ENCODE results near the gene FNBP1. TPM values are rescaled to one million over a fixed set of nuclear protein-coding genes. Genes with fewer than 3 reads are reported as not detected.

Gene FNBP1
- total and polyA plus RNA-seq, 2 experiments from 2014 or later, result 26.6 to 28.8 TPM

- Mint-ChIP-seq H3K4me1 (peaks cover 17% of the 10 kb centered on the region), H3K9me3 (no peaks in the 10 kb centered on the region), H3K4me3 (no peak overlapping the region), H3K27ac (no peak overlapping the region), H3K36me3 (ENCODE audit: low read depth) (peaks cover 5% of the 10 kb centered on the region; the same call in 1 of the 3 replicates), H3K27me3 (ENCODE audit: insufficient read depth, low read depth, poor library complexity) (peaks cover 5% of the 10 kb centered on the region)
- no peaks in the 10 kb centered on the region for H3K9me2 ChIP-seq (ENCODE audit: insufficient read depth)
- no peak overlapping the region for H3K4me3 ChIP-seq
- DNase-seq (ENCODE audit: low spot score) (no peak), ATAC-seq (no peak)
- H2AFZ ChIP-seq, result no peak overlapping the region
- no peak overlapping the region for H3K4me2 ChIP-seq
- no peak overlapping the region for H3K27ac ChIP-seq (ENCODE audit: low read depth)
- peaks cover 5% of the 10 kb centered on the region; the same call in 1 of the 2 replicates for H3K36me3 ChIP-seq (ENCODE audit: insufficient read depth)
- no peaks in the 10 kb centered on the region for H4K20me1 ChIP-seq (replicated peaks; ENCODE audit: insufficient read depth)
- H3K79me2 ChIP-seq (replicated peaks; ENCODE audit: insufficient read depth), result no peaks in the 10 kb centered on the region
- no peak for TF ChIP-seq CREB1 (CRISPR knock-in tag; IDR thresholded peaks at IDR 0.05; ENCODE audit: low read depth)
- TF ChIP-seq ZNF114 (CRISPR knock-in tag; IDR thresholded peaks at IDR 0.05), result no peak
- TF ChIP-seq JUNB (IDR thresholded peaks at IDR 0.05; ENCODE audit: unreplicated experiment), result no peak
- TF ChIP-seq NANOG (IDR thresholded peaks at IDR 0.05; ENCODE audit: borderline replicate concordance), result no peak
- TF ChIP-seq, protein P1, sequence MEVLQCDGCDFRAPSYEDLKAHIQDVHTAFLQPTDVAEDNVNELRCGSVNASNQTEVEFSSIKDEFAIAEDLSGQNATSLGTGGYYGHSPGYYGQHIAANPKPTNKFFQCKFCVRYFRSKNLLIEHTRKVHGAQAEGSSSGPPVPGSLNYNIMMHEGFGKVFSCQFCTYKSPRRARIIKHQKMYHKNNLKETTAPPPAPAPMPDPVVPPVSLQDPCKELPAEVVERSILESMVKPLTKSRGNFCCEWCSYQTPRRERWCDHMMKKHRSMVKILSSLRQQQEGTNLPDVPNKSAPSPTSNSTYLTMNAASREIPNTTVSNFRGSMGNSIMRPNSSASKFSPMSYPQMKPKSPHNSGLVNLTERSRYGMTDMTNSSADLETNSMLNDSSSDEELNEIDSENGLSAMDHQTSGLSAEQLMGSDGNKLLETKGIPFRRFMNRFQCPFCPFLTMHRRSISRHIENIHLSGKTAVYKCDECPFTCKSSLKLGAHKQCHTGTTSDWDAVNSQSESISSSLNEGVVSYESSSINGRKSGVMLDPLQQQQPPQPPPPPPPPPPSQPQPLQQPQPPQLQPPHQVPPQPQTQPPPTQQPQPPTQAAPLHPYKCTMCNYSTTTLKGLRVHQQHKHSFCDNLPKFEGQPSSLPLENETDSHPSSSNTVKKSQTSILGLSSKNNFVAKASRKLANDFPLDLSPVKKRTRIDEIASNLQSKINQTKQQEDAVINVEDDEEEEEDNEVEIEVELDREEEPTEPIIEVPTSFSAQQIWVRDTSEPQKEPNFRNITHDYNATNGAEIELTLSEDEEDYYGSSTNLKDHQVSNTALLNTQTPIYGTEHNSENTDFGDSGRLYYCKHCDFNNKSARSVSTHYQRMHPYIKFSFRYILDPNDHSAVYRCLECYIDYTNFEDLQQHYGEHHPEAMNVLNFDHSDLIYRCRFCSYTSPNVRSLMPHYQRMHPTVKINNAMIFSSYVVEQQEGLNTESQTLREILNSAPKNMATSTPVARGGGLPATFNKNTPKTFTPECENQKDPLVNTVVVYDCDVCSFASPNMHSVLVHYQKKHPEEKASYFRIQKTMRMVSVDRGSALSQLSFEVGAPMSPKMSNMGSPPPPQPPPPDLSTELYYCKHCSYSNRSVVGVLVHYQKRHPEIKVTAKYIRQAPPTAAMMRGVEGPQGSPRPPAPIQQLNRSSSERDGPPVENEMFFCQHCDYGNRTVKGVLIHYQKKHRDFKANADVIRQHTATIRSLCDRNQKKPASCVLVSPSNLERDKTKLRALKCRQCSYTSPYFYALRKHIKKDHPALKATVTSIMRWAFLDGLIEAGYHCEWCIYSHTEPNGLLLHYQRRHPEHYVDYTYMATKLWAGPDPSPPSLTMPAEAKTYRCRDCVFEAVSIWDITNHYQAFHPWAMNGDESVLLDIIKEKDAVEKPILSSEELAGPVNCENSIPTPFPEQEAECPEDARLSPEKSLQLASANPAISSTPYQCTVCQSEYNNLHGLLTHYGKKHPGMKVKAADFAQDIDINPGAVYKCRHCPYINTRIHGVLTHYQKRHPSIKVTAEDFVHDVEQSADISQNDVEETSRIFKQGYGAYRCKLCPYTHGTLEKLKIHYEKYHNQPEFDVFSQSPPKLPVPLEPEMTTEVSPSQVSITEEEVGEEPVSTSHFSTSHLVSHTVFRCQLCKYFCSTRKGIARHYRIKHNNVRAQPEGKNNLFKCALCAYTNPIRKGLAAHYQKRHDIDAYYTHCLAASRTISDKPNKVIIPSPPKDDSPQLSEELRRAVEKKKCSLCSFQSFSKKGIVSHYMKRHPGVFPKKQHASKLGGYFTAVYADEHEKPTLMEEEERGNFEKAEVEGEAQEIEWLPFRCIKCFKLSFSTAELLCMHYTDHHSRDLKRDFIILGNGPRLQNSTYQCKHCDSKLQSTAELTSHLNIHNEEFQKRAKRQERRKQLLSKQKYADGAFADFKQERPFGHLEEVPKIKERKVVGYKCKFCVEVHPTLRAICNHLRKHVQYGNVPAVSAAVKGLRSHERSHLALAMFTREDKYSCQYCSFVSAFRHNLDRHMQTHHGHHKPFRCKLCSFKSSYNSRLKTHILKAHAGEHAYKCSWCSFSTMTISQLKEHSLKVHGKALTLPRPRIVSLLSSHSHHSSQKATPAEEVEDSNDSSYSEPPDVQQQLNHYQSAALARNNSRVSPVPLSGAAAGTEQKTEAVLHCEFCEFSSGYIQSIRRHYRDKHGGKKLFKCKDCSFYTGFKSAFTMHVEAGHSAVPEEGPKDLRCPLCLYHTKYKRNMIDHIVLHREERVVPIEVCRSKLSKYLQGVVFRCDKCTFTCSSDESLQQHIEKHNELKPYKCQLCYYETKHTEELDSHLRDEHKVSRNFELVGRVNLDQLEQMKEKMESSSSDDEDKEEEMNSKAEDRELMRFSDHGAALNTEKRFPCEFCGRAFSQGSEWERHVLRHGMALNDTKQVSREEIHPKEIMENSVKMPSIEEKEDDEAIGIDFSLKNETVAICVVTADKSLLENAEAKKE (CRISPR knock-in tag; IDR thresholded peaks at IDR 0.05), result no peak
- TF ChIP-seq ETS1 (IDR thresholded peaks at IDR 0.05), result no peak
- no peaks in the 10 kb centered on the region for H3F3A ChIP-seq (replicated peaks; ENCODE audit: low read depth)
- no peaks in the 10 kb centered on the region for H3K27me3 ChIP-seq (ENCODE audit: insufficient read depth)
- peaks cover 17% of the 10 kb centered on the region for H3K4me1 ChIP-seq (ENCODE audit: insufficient read depth)
Measured at GRCh38 chr9:129930743-129931142, 112.2 kb downstream of the FNBP1 start.
